Measurements from ENCODE around the gene NFRKB. TPM values are rescaled to one million over a fixed set of nuclear protein-coding genes. Genes with fewer than 3 reads are reported as not detected.

Gene NFRKB
- total RNA-seq, 3 donors from 2014 or later (not counting 1 experiment from before 2014, with no cell fraction given): 26.9 to 36.3 (median 35.2) TPM

DNA sequence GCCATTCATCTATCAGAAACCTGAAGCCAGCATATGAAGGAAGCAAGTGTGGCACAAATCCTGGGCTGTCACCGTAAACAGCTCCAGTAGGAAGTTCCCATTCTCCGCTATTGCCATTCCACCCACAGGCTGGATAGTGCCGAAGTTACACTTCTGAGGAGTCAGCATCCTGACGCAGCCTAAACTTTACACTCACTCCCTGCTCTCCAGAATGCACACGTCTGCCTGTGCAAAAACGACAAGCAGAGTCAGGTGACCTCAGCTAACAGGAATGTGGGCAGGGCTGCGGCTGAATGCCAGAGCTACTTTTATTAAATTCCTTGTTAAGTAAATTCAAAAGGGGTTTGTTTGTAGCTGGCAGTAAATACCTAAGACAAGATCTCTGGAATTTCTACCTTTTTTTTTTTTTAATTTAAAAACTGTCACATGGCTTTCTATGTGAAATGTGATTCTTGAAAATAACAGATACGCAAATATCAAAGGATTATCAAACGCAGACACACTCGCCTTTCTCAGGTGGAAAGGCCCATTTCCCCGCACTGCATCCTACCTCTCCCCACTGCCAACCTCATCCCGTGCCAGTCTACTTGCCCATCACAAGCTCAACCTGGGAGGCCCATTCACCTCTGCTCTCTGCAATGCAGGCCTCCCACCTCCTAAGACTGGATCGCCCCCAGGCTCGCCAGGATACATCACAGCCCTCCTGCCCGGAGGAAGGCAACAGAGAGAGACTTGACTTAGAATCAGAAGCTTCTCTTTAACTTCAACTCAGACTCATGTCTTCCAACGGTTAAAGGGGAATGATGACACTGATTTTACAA, 33.5 kb downstream of the NFRKB start:
- TF ChIP-seq, protein P1, sequence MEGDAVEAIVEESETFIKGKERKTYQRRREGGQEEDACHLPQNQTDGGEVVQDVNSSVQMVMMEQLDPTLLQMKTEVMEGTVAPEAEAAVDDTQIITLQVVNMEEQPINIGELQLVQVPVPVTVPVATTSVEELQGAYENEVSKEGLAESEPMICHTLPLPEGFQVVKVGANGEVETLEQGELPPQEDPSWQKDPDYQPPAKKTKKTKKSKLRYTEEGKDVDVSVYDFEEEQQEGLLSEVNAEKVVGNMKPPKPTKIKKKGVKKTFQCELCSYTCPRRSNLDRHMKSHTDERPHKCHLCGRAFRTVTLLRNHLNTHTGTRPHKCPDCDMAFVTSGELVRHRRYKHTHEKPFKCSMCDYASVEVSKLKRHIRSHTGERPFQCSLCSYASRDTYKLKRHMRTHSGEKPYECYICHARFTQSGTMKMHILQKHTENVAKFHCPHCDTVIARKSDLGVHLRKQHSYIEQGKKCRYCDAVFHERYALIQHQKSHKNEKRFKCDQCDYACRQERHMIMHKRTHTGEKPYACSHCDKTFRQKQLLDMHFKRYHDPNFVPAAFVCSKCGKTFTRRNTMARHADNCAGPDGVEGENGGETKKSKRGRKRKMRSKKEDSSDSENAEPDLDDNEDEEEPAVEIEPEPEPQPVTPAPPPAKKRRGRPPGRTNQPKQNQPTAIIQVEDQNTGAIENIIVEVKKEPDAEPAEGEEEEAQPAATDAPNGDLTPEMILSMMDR (IDR thresholded peaks at IDR 0.05): no peak
- WGBS (ENCODE audit: insufficient coverage): 93% methylated on average over 16 of the region's 16 CpGs
- DNase-seq (no peak), ATAC-seq (no peak)
- Mint-ChIP-seq H3K27me3 (ENCODE audit: low read depth in 2 of 2) (no peaks in the 10 kb centered on the region), H3K4me3 (no peak overlapping the region), H3K4me1 (no peaks in the 10 kb centered on the region), H3K36me3 (peaks cover 13% of the 10 kb centered on the region), H3K27ac (no peak overlapping the region), H3K9me3 (no peaks in the 10 kb centered on the region)
- intact Hi-C loops (cut with micrococcal nuclease): no loop called here
- Histone ChIP-seq H3K27ac (ENCODE audit: low read length) (no peak overlapping the region), H3K4me1 (ENCODE audit: control insufficient read depth, insufficient read depth, low read length) (no peaks in the 10 kb centered on the region), H3K9me3 (ENCODE audit: control insufficient read depth, insufficient read depth, low read length) (no peaks in the 10 kb centered on the region), H3K36me3 (ENCODE audit: control insufficient read depth, insufficient read depth, low read length) (peaks cover 47% of the 10 kb centered on the region), H3K27me3 (ENCODE audit: control insufficient read depth, insufficient read depth, low read length) (no peaks in the 10 kb centered on the region), H3K4me3 (ENCODE audit: low read length) (no peak overlapping the region)

DNA sequence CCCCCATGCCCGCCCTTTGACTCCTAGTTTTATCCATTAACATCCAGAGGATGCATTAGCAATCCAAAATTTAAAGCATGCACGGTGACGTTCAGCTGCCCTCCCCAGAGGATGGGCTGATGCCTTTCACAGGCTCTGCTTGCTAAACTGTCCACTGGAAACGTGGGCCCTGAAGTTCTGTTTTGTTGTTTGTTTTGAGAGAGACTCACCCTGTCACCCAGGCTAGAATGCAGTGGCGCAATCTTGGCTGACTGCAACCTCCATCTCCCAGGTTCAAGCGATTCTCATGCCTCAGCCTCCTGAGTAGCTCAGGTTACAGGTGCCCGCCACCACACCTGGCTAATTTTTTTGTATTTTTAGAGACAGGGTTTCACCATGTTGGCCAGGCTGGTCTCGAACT, 39.3 kb downstream of the NFRKB start:
- Mint-ChIP-seq H3K36me3 (no peaks in the 10 kb centered on the region), H3K4me1 (no peaks in the 10 kb centered on the region)

DNA sequence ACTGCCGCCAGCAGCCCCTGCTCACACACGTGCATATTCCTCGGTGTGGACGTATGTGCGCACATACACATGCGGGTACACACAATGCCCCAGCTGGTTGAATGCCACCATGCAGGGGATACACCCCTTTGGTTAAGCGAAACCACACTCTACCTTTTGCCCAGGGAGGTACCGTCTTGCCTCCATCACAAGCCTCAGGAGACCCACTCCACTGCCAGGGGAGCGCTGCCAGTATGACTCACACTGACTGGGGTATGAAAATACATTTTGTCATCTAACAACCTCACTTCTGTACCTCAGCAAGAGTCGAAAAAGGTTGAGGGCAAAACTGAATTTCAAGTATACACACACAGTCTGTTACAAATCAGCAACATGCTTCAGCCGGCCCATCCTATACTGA, 40.3 kb downstream of the NFRKB start:
- no peaks in the 10 kb centered on the region for H3K9me3 Mint-ChIP-seq
- TF ChIP-seq, protein P1 (IDR thresholded peaks at IDR 0.05): no peak
- intact Hi-C loops (cut with micrococcal nuclease): no loop called here
- H3K4me3 ChIP-seq (ENCODE audit: low read length): no peak overlapping the region
- no peak for DNase-seq
- H3K36me3 Mint-ChIP-seq: no peaks in the 10 kb centered on the region
- H3K36me3 ChIP-seq (ENCODE audit: control insufficient read depth, insufficient read depth, low read length): peaks cover 5% of the 10 kb centered on the region
- no peaks in the 10 kb centered on the region for H3K9me3 ChIP-seq (ENCODE audit: control insufficient read depth, insufficient read depth, low read length)
- H3K4me1 Mint-ChIP-seq: no peaks in the 10 kb centered on the region
- no peak overlapping the region for H3K27ac Mint-ChIP-seq
- no peaks in the 10 kb centered on the region for H3K27me3 ChIP-seq (ENCODE audit: control insufficient read depth, insufficient read depth, low read length)
- H3K27ac ChIP-seq (ENCODE audit: low read length): no peak overlapping the region
- H3K27me3 Mint-ChIP-seq (ENCODE audit: low read depth in 2 of 2): peaks cover 0 to 5% of the 10 kb centered on the region in 2 donors
- H3K4me1 ChIP-seq (ENCODE audit: control insufficient read depth, insufficient read depth, low read length): no peaks in the 10 kb centered on the region
- no peak for ATAC-seq
- H3K4me3 Mint-ChIP-seq: no peak overlapping the region
- whole genome bisulfite sequencing (ENCODE audit: insufficient coverage): 85% methylated on average over 11 of the region's 11 CpGs

More for the DNA sequence above, 39.3 kb downstream of the NFRKB start:
- no peak for ATAC-seq
- no peak overlapping the region for H3K4me3 ChIP-seq (ENCODE audit: low read length)
- H3K27ac ChIP-seq (ENCODE audit: low read length): no peak overlapping the region
- no peak overlapping the region for H3K4me3 Mint-ChIP-seq
- WGBS (ENCODE audit: insufficient coverage): 91% methylated on average over 8 of the region's 8 CpGs
- no peak for DNase-seq
- H3K36me3 ChIP-seq (ENCODE audit: control insufficient read depth, insufficient read depth, low read length): peaks cover 9% of the 10 kb centered on the region
- TF ChIP-seq, protein P1 (IDR thresholded peaks at IDR 0.05): no peak
- H3K4me1 ChIP-seq (ENCODE audit: control insufficient read depth, insufficient read depth, low read length): no peaks in the 10 kb centered on the region
- H3K9me3 Mint-ChIP-seq: no peaks in the 10 kb centered on the region
- no peak overlapping the region for H3K27ac Mint-ChIP-seq
- H3K27me3 ChIP-seq (ENCODE audit: control insufficient read depth, insufficient read depth, low read length): no peaks in the 10 kb centered on the region
- no peaks in the 10 kb centered on the region for H3K9me3 ChIP-seq (ENCODE audit: control insufficient read depth, insufficient read depth, low read length)
- no peaks in the 10 kb centered on the region for H3K27me3 Mint-ChIP-seq (ENCODE audit: low read depth in 2 of 2)
- intact Hi-C loops (cut with micrococcal nuclease): no loop called here
